CD4-positive, alpha-beta memory T cell (primary cell): ENCODE data around the gene SLC9A9. TPM values are rescaled to one million over a fixed set of nuclear protein-coding genes. Genes with fewer than 3 reads are reported as not detected.

Experiments
- CTCF ChIA-PET: fragments of 350-600 bp; sonication (Branson Sonifier 250); formaldehyde crosslinking; loops from one replicate; lab custom pipeline; 2021; ENCODE audit warnings: inconsistent platforms; ENCODE audit not compliant: partially characterized antibody; lab: Charles Lee
- POLR2A ChIA-PET: fragments of 350-600 bp; sonication (Branson Sonifier 250); formaldehyde crosslinking; loops from one replicate; lab custom pipeline; 2021; ENCODE audit not compliant: partially characterized antibody; lab: Charles Lee
- DNase-seq, 5 donors: peaks; one replicate each; pipeline versions ENCODE4 v3.0.0 to v3.0.0-alpha.2; 2020 to 2022; ENCODE audit warnings: mixed read lengths in 1 of 5
- H3K27ac ChIP-seq: one replicate; pipeline ENCODE4 v1.7.0; 2013; ENCODE audit warnings: low read depth, low read length
- H3K27me3 ChIP-seq: 2 replicates; pipeline ENCODE4 v1.7.0; 2013; ENCODE audit warnings: mild to moderate bottlenecking, low read length, moderate library complexity; ENCODE audit not compliant: insufficient read depth
- H3K36me3 ChIP-seq: 2 replicates; pipeline ENCODE4 v1.7.0; 2013; ENCODE audit warnings: mild to moderate bottlenecking, low read length, moderate library complexity; ENCODE audit not compliant: insufficient read depth
- H3K4me1 ChIP-seq: 2 replicates; pipeline ENCODE4 v1.7.0; 2013; ENCODE audit warnings: mild to moderate bottlenecking, low read length, moderate library complexity; ENCODE audit not compliant: insufficient read depth
- H3K4me3 ChIP-seq, 2 donors: one replicate each; pipeline ENCODE4 v1.7.0; 2013; ENCODE audit warnings: low read length in 2 of 2, mild to moderate bottlenecking in 1 of 2
- H3K9me3 ChIP-seq, 2 donors: one replicate each; pipeline ENCODE4 v1.7.0; 2013; ENCODE audit warnings: low read length in 2 of 2, control low read depth in 1 of 2; ENCODE audit not compliant: control insufficient read depth in 1 of 2
- H3K27ac Mint-ChIP-seq, 7 donors: one replicate each; pipeline ENCODE4 v1.8.0; 2020 to 2021; ENCODE audit warnings: mixed read lengths in 7 of 7, mild to moderate bottlenecking in 6 of 7, inconsistent platforms in 3 of 7, moderate library complexity in 3 of 7
- H3K27me3 Mint-ChIP-seq, 2 donors: one replicate each; pipeline ENCODE4 v1.8.0; 2020 to 2021; ENCODE audit warnings: mixed read lengths in 2 of 2
- H3K36me3 Mint-ChIP-seq, 2 donors: one replicate each; pipeline ENCODE4 v1.8.0; 2020 to 2021; ENCODE audit warnings: mixed read lengths in 2 of 2, inconsistent platforms in 1 of 2, mild to moderate bottlenecking in 1 of 2
- H3K4me1 Mint-ChIP-seq, 4 donors: one replicate each; pipeline ENCODE4 v1.8.0; 2020 to 2021; ENCODE audit warnings: mixed read lengths in 4 of 4, mild to moderate bottlenecking in 1 of 4
- H3K4me3 Mint-ChIP-seq, 8 donors: one replicate each; pipeline ENCODE4 v1.8.0; 2020 to 2021; ENCODE audit warnings: mixed read lengths in 8 of 8, mild to moderate bottlenecking in 7 of 8, moderate library complexity in 6 of 8, inconsistent platforms in 3 of 8
- H3K9me3 Mint-ChIP-seq, 8 donors: one replicate each; pipeline ENCODE4 v1.8.0; 2020 to 2021; ENCODE audit warnings: mixed read lengths in 8 of 8, mild to moderate bottlenecking in 5 of 8, inconsistent platforms in 3 of 8, moderate library complexity in 1 of 8
- intact Hi-C: fragments of 100-400 bp; cut with micrococcal nuclease; formaldehyde crosslinking; loops from one replicate; pipeline ENCODE4 v1.15.1; 2023
- polyA plus RNA-seq, 2 donors: library from polyadenylated mRNA; unstranded; fragments of 300-500 nt; fragmentation: Illumina TruSeq; gene quantifications; one replicate each; pipeline ENCODE4 v1.2.3, GENCODE V29; 2021
- total RNA-seq, 2 experiments: library from RNA; stranded (reverse); gene quantifications; one replicate each; pipeline ENCODE4 v1.2.3, GENCODE V29; 2021

SLC9A9 gene
- total and polyA plus RNA-seq, 4 experiments from 2014 or later, result 30.8 to 35.5 (median 34.4) TPM

DNA sequence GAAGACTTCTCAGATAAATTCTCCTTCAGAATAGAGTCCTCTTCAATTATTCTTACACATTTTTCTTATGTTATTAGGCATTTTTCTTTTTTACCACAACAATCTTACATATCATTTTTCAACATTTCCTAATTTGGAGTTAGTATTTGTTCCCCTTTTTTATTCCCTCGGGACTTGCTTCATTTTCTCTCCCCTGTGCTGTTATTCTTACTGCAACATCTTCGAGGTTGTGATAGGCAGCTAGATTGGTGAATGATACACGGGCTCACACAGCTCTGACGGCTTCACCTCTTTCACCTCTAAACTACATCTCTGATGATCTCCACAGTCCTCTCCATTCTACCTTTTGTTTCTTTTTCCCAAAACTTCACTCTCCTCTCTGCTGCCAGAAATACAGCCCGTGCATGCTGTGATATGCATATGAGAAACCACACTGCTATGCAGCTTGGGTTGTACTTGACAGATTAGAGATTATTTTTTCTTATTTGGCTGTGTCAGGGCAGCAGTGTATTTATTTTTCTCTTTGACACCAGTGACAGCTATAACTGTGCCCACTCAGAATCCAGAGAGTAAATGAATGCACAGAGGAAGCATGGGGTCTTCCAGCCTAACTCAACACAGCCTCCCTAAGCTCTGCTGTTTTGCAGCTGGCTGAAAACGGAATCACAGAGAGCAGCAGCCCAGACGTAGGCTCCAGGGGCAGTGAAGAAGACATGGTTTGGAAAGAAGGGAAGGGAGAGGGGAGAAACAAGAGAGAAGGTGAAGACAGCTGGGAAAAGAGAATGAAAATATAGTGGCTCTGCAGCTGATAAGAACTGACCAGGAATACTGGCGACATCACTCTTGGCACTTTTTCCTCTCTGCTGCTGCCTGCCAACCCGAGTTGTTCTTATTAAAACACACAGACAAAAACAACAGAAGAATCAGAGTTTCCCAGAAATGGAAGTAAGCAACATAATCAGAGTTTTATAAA is 61.8 kb downstream of the SLC9A9 start:
- H3K4me1 Mint-ChIP-seq, result peaks cover 0 to 8% (median 4%) of the 10 kb centered on the region in 4 donors
- no peaks in the 10 kb centered on the region for H3K27me3 Mint-ChIP-seq
- H3K27ac ChIP-seq, result no peak overlapping the region
- H3K9me3 ChIP-seq, result no peaks in the 10 kb centered on the region
- intact Hi-C loops, result no loop called here
- DNase-seq, result no peak
- CTCF ChIA-PET, result no interaction called here
- H3K4me3 ChIP-seq, result no peak overlapping the region
- H3K4me3 Mint-ChIP-seq, result peak overlapping the region in 1 of 8 donors; percentile 18
- H3K36me3 ChIP-seq, result no peaks in the 10 kb centered on the region
- no peaks in the 10 kb centered on the region for H3K4me1 ChIP-seq
- no peak overlapping the region for H3K27ac Mint-ChIP-seq
- no peaks in the 10 kb centered on the region for H3K27me3 ChIP-seq
- peaks cover 6 to 32% of the 10 kb centered on the region in 2 donors for H3K36me3 Mint-ChIP-seq
- H3K9me3 Mint-ChIP-seq, result peaks cover 0 to 5% (median 0%) of the 10 kb centered on the region in 8 donors
- POLR2A ChIA-PET, result interaction anchor here (1.2 kb wide), 1 partner anchor 185 kb away, joined by 3 read pairs; the partner anchor contains the start of gene DIPK2A

DNA sequence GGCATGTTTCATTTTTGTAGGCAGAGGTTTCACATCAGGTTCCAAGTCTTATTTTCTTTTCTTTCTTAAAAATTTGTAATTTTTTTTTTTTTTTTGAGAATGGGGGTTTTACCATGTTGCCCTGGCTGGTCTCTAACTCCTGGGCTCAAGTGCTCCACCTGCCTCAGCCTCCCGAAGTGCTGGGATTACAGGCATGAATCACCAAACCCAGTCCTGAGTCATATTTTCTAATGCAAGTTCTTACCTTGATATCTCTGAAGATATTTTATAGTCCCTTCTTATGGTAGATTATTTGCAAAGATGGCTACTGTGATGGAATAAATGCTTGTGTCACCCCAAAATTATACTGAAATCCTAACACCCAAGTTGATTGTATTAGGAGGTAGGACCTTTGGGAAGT is 63.8 kb downstream of the SLC9A9 start:
- H3K36me3 Mint-ChIP-seq, result peaks cover under 1 to 17% of the 10 kb centered on the region in 2 donors

DNA sequence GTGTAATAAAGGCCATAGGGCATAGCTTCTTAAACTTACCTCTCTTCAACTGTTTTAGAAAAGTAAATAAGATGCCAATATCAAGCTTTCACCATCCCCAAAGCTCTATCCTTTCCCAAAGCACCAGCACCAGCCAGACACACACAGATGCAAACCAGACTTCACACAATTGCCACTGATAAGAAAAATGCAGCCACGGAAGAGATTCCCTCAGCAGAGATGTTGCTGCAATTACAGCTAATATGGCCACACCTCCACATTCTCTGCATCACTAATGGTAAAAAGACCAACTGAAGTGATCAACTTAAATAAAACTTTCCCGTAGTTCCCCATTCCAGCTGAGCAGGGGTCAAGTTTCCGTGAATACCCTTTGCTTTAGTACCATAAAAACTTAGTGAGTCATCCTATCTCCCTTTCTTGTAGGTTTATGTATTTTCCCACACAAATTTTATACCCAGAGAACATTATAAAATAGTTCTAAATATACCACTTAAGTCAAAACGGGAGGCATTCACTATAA is 64.4 kb downstream of the SLC9A9 start:
- POLR2A ChIA-PET, result no interaction called here
- CTCF ChIA-PET, result interaction anchor here (1.4 to 2.4 kb wide), 2 partner anchors 8 to 166 kb away, joined by 4 to 11 read pairs; no protein-coding TSS in a partner anchor
- DNase-seq, result no peak
- Histone ChIP-seq H3K4me1 (no peaks in the 10 kb centered on the region), H3K27me3 (no peaks in the 10 kb centered on the region), H3K9me3 (no peaks in the 10 kb centered on the region), H3K4me3 (no peak overlapping the region), H3K36me3 (no peaks in the 10 kb centered on the region), H3K27ac (no peak overlapping the region)
- no peaks in the 10 kb centered on the region for H3K27me3 Mint-ChIP-seq
- no peak overlapping the region for H3K4me3 Mint-ChIP-seq
- intact Hi-C loops, result no loop called here
- peaks cover 0 to 15% of the 10 kb centered on the region in 2 donors for H3K36me3 Mint-ChIP-seq
- peaks cover 0 to 8% (median 3%) of the 10 kb centered on the region in 4 donors for H3K4me1 Mint-ChIP-seq
- no peak overlapping the region for H3K27ac Mint-ChIP-seq
- H3K9me3 Mint-ChIP-seq, result peaks cover 0 to 3% (median 0%) of the 10 kb centered on the region in 8 donors

More for the DNA sequence above, 63.8 kb downstream of the SLC9A9 start:
- H3K36me3 ChIP-seq, result no peaks in the 10 kb centered on the region
- no peaks in the 10 kb centered on the region for H3K9me3 ChIP-seq
- no peak overlapping the region for H3K27ac ChIP-seq
- CTCF ChIA-PET, result interaction anchor here (1.4 to 2.4 kb wide), 3 partner anchors 9 to 165 kb away, joined by 4 to 11 read pairs (median 4); no protein-coding TSS in a partner anchor
- no peak overlapping the region for H3K27ac Mint-ChIP-seq
- H3K4me1 ChIP-seq, result no peaks in the 10 kb centered on the region
- no peak overlapping the region for H3K4me3 Mint-ChIP-seq
- no peak for DNase-seq
- no peak overlapping the region for H3K4me3 ChIP-seq
- intact Hi-C loops, result no loop called here
- no peaks in the 10 kb centered on the region for H3K27me3 Mint-ChIP-seq
- H3K27me3 ChIP-seq, result no peaks in the 10 kb centered on the region
- POLR2A ChIA-PET, result no interaction called here
- peaks cover 0 to 3% (median 0%) of the 10 kb centered on the region in 8 donors for H3K9me3 Mint-ChIP-seq
- H3K4me1 Mint-ChIP-seq, result peaks cover 0 to 8% (median 3%) of the 10 kb centered on the region in 4 donors

DNA sequence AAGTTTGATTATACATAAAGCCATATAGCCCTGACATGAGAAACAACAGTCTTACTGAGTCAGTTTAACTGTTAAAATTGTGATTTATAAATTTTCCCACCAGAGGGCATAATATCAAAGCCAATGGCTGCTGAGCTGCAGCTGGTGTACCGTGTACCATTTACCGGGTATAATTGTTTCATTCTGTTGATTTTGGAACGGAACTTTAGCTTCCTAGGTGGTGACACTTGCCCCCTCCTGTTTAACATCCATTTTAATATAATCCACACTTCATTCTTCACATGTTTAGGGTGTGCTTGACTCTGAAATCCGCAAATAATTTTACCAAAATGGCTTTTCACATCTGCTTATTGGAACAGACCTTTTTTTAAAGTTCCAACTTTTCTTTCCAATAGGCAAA is 72.8 kb downstream of the SLC9A9 start:
- H3K4me3 ChIP-seq, result no peak overlapping the region
- Mint-ChIP-seq H3K4me1 (peaks cover 0 to 4% (median 1%) of the 10 kb centered on the region in 4 donors), H3K27ac (no peak overlapping the region), H3K36me3 (no peaks in the 10 kb centered on the region), H3K27me3 (no peaks in the 10 kb centered on the region), H3K4me3 (peak overlapping the region in 2 of 8 donors; percentile 17 to 45), H3K9me3 (no peaks in the 10 kb centered on the region)
- H3K9me3 ChIP-seq, result no peaks in the 10 kb centered on the region
- ChIA-PET CTCF (interaction anchor here (0.8 to 2.5 kb wide), 10 partner anchors 9 to 196 kb away, joined by 3 to 19 read pairs (median 6); partner anchors contain the start of gene DIPK2A), POLR2A (no interaction called here)
- H3K4me1 ChIP-seq, result no peaks in the 10 kb centered on the region
- intact Hi-C loops, result loop anchor here (1.0 to 5.0 kb wide), 3 partner anchors 52 to 176 kb away; partner anchors contain the start of gene SLC9A9
- no peaks in the 10 kb centered on the region for H3K36me3 ChIP-seq
- peak in 4 of 5 donors; percentile 40 to 52 (median 43) for DNase-seq
- no peaks in the 10 kb centered on the region for H3K27me3 ChIP-seq
- H3K27ac ChIP-seq, result no peak overlapping the region

DNA sequence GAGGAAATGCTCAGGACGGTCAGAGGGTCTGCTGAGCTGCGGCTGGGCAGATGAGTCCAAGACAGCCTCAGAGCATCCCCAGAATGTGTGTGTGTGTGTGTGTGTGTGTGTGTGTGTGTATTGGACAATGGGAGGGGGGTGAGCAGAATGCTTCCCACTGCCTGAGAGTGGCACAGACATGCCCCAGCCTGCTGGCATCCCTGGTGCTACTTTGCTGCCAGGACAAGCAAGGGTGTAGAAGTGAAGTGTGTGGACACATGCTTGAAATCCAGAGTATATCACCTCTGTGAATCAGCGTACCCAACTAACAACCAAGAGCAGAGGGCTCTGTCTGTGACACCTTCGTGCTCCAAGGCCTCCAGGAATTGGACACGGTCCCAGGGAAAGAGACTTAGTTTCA is 76.3 kb downstream of the SLC9A9 start:
- Histone ChIP-seq H3K27ac (no peak overlapping the region), H3K4me1 (no peaks in the 10 kb centered on the region), H3K27me3 (no peaks in the 10 kb centered on the region), H3K4me3 (no peak overlapping the region), H3K9me3 (no peaks in the 10 kb centered on the region), H3K36me3 (no peaks in the 10 kb centered on the region)
- Mint-ChIP-seq H3K9me3 (no peaks in the 10 kb centered on the region), H3K27ac (no peak overlapping the region), H3K27me3 (no peaks in the 10 kb centered on the region), H3K36me3 (no peaks in the 10 kb centered on the region), H3K4me1 (peaks cover 0 to 3% (median 1%) of the 10 kb centered on the region in 4 donors), H3K4me3 (no peak overlapping the region)
- ChIA-PET POLR2A (no interaction called here), CTCF (interaction anchor here (0.6 to 2.9 kb wide), 2 partner anchors 37 to 180 kb away, joined by 4 to 23 read pairs; no protein-coding TSS in a partner anchor)
- intact Hi-C loops, result no loop called here
- DNase-seq, result no peak

DNA sequence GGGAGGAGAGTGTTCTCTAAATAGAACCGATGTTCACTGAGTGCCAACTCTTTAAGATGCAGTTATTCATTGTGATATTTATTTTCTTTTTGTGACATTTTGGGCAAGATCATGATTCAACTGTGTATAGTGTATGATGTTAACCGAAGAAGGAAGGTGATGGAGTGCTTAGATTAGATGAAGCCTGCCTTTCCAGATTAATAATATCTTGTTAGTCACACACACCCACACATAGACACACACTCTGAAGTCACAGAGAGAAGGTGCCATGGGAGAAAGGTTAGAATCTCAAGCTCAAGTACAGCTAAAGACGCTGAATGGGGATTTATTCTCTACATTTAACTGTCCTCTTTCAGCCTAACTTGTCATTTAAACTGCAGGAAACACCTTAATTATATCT is 77.0 kb downstream of the SLC9A9 start:
- H3K9me3 Mint-ChIP-seq, result no peaks in the 10 kb centered on the region
- ChIA-PET CTCF (no interaction called here), POLR2A (no interaction called here)
- Histone ChIP-seq H3K27ac (no peak overlapping the region), H3K36me3 (no peaks in the 10 kb centered on the region), H3K4me1 (no peaks in the 10 kb centered on the region), H3K9me3 (no peaks in the 10 kb centered on the region), H3K4me3 (no peak overlapping the region), H3K27me3 (no peaks in the 10 kb centered on the region)
- peaks cover 0 to 3% (median under 1%) of the 10 kb centered on the region in 4 donors for H3K4me1 Mint-ChIP-seq
- H3K36me3 Mint-ChIP-seq, result peaks cover 0 to 2% of the 10 kb centered on the region in 2 donors
- intact Hi-C loops, result no loop called here
- H3K4me3 Mint-ChIP-seq, result no peak overlapping the region
- no peaks in the 10 kb centered on the region for H3K27me3 Mint-ChIP-seq
- H3K27ac Mint-ChIP-seq, result no peak overlapping the region
- DNase-seq, result no peak

DNA sequence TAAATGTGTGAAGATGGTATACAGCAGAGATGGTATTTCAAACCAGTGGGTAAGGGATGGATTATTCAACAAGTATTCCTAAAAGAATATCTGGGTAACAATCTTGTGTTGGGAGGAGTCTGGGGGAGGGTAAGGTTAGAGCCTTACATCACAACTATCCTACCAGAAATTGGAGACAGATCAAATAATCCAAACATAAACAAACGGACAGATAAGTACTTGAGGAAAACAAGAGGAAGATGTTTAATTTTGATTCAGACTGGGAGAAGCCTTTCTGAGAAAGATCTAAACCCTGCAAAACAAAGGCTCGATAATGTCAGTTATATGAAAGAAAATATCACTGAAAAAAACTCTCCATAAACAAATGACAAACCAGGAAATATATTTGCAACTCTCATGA is 77.9 kb downstream of the SLC9A9 start:
- POLR2A ChIA-PET, result no interaction called here
- intact Hi-C loops, result no loop called here
- CTCF ChIA-PET, result interaction anchor here (0.7 kb wide), 1 partner anchor 441 kb away, joined by 3 read pairs; no protein-coding TSS in a partner anchor

More for the DNA sequence above, 77.9 kb downstream of the SLC9A9 start:
- no peaks in the 10 kb centered on the region for H3K4me1 ChIP-seq
- Mint-ChIP-seq H3K9me3 (no peaks in the 10 kb centered on the region), H3K27me3 (no peaks in the 10 kb centered on the region), H3K4me3 (no peak overlapping the region), H3K4me1 (peaks cover 0 to 2% (median 0%) of the 10 kb centered on the region in 4 donors), H3K27ac (no peak overlapping the region), H3K36me3 (peaks cover 0 to 6% of the 10 kb centered on the region in 2 donors)
- no peaks in the 10 kb centered on the region for H3K9me3 ChIP-seq
- H3K36me3 ChIP-seq, result no peaks in the 10 kb centered on the region
- no peak overlapping the region for H3K27ac ChIP-seq
- no peak overlapping the region for H3K4me3 ChIP-seq
- no peak for DNase-seq
- H3K27me3 ChIP-seq, result no peaks in the 10 kb centered on the region
